ENCODE results near the gene CDK11A.
A peak's percentile ranks its signal among the peaks of the same experiment; 100 is the strongest.

CDK11A gene

GRCh38 chr1:1724035-1724864 lies at the start of gene CDK11A:
Gene CDK11A (minus strand): TSS chr1:1724357. CDS start chr1:1722818, 1,539 bp downstream.
- DNase-seq, result peak; percentile 90 to 93

DNA sequence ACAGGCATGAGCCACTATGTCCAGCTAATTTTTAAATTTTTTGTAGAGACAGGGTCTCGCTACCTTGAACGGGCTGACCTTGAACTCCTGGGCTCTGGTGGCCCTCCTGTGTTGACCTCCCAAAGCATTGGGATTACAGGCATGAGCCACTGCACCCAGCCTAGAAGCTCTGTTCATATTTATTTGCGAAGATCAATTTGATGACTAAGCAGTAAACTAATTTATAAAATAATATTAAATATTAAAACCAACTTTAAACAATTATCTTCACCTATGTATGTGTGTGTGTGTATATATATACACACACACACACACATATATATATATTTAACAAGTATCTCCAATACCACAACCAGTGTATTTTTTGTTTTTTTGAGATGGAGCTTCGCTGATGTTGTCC lies 49.7 kb upstream of the CDK11A start:
- no peak for DNase-seq

DNA sequence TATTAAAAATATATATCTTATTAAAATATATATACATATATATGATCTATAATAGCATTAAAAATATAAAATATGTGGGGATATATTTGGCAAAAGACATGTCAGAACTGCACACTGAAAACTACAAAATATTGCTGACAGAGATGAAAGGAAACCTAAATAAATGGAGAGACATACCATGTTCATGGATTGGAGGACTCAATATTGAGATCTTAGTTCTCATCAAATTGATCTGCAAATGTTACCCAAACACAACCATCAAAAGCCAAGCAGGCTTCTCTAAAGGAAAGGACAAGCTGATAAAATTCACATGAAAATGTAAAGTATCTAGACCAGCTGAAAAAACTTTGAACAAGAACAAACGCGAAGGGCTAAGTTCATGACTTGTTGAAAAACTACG lies 46.9 kb upstream of the CDK11A start:
- DNase-seq, result no peak

DNA sequence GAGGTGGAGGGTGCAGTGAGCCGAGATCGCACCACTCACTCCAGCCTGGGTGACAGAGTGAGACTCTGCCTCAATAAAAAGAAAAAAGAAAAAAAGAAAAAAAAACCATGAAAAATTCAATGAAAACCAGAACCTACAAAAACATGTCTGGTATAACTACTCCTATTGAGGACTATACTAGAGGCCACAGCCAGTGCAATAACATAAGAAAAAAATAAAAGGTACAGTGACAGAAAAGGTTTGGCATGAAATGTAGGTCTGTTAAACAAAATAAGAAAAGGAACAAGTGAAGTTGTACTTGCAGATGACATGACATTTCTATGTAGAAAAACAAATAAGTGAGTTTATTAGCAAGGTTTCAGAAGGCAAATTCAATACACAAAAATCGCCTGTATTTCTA lies 45.9 kb upstream of the CDK11A start:
- no peak for DNase-seq

DNA sequence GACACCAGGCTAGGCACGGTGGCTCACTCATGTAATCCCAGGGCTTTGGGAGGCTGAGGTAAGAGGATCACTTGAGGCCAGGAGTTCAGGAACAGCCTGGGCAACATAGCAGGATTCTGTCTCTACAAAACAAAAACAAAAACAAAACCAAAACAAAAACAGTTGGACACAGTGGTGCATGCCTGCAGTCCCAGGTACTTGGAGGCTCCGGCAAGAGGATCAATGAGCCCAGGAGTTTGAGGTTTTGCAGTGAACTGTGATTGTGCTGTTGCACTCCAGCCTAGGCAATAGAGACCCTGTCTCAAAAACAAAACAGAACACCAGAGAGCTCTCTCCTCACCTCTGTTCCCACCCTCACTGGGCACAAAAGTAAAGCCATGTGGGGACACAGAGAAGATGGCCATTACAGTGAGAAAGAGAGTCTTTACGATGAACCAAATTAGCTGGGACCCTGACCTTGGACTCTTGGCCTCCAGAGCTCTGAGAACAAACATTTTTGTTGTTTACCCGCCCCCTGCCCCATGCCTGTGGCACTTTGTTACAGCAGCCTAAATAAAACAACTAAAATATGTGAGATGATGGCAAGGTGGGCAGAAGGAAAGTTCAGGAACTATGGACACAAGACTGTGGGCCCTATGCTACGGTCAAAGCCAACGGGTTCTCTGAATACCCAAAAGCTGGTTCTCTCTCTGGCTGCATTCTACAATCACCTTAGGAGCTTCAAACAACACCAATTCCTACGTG lies 44.3 kb upstream of the CDK11A start:
- no peak for DNase-seq

DNA sequence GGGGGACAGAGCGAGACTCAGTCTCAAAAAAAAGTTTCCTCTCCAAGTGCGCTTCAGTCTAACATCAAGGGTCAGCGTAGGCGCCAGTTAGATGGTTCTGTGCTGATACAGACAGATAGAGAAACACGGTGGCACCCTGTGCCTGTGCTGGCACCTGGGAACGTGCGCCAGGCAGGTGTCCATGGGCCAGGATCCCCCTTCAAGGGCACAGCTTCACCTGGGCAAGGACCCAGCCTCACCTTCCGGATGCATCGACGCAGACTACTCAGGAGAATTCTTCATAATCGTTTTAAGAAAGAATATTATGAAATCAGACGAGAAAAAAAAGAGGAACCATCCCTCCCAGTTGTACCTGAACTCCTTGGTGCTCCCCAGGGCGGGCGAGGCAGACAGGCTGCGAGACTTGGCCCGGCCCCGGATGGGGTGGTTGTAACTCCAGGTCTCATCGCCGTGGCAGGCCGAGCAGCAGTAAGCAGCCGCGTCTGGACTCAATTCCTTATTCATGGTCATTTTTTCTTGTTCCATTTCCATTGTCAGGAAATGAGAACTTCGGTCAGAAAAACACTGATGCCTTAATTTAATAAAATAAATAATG lies 40.8 kb upstream of the CDK11A start:
- DNase-seq, result no peak

- no peak for DNase-seq
Measured at GRCh38 chr1:1763657-1764621, 39.8 kb upstream of the CDK11A start.

GRCh38 chr1:1761504-1762376 lies 37.6 kb upstream of the CDK11A start:
- DNase-seq, result no peak

GRCh38 chr1:1760715-1761114 lies 36.6 kb upstream of the CDK11A start:
- no peak for DNase-seq

DNA sequence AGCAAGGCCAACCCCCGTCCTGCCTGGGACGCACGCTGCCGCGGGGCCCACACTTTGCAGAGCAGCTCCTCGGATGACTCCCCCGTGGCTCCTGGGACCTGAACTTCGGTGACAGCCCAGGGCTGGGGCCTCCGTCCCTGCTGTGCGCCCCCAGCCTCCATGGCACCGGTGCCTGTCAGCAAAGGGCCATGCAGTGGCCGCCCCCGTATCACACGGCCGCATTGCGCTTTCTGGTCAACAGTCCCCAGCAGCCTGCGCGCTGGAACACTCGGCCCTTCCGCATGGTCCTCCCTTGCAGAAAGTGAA lies 36.1 kb upstream of the CDK11A start:
- DNase-seq, result no peak

DNA sequence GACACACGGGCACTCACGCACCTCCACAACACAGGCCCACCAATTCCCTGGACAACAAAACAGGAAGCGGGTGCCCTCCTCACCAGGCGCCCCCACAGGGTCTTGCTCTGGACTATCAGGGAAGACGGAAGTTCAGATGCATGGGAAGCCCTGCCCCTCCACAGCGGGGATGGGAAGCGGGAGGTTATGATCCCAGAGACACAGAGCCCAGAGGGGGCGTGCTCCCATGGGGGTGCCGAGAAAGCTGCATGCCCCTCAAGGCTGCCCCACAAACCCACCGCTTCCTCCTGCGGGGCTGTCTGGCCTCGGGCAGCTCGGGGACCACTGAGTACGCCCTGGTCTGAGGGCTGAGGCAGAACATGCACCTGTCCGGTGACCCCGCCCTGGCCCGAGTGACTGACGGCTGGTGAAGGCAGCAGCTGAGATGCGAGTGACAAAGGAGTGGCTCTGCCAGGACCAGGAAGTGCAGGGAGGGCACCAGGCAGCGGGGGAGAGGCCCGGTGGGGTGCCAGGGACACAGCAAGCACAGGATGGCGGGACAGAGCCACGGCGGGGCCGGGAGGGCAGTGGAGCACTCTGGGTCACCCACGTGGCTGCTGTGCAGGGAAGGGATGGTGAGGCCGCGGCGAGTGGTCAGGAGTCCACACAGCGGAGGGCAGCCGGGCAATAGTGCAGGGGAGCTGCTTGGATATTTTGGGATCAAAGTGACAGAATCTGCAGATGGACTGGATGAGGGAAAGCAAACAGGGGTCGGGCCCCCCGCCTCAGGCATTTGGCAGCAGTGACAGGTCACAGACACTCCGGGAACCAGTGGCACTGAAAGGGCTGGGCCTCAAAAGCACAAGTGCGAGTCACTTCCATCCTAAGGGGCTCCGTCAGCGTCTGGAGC lies 35.5 kb upstream of the CDK11A start:
- no peak for DNase-seq

DNA sequence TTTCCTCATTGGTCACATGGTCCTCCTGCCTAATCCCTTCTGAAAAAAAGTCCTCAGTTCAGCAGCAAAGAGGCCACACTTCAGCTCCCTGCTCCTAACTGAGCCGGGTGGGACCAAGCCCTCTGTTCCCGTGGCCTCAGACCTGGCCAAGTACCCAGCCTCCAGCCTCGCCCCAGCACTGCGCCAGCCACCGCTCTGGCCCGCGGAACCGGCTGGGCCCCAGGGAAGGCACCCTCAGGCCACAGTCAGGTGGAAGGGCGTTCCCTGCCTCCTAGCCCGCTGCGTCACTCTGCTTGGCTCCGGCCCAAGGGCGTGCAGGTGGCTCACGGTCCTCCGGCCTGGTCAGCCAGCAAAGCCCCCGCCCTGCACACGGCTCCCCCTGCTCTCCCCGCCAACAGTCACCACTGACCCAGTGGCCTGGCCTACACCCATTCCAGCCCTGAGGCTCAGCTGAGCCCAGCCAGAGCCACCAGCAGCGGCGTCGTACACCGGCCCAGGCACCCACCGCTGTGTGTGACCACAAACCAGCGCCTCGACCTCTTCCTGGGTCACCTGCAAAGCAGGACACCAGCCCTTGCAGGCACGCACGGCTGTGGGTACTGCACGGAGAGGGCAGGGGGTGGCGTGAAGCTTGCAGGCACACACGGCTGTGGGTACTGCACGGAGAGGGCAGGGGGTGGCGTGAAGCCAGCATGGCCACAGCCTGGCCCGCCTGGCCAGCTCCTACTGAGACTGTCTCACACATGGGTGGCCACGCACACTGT lies 34.7 kb upstream of the CDK11A start:
- DNase-seq, result no peak

GRCh38 chr1:1758059-1758621 lies 34.0 kb upstream of the CDK11A start:
- no peak for DNase-seq

GRCh38 chr1:1757422-1758058 lies 33.4 kb upstream of the CDK11A start:
- DNase-seq, result no peak

DNA sequence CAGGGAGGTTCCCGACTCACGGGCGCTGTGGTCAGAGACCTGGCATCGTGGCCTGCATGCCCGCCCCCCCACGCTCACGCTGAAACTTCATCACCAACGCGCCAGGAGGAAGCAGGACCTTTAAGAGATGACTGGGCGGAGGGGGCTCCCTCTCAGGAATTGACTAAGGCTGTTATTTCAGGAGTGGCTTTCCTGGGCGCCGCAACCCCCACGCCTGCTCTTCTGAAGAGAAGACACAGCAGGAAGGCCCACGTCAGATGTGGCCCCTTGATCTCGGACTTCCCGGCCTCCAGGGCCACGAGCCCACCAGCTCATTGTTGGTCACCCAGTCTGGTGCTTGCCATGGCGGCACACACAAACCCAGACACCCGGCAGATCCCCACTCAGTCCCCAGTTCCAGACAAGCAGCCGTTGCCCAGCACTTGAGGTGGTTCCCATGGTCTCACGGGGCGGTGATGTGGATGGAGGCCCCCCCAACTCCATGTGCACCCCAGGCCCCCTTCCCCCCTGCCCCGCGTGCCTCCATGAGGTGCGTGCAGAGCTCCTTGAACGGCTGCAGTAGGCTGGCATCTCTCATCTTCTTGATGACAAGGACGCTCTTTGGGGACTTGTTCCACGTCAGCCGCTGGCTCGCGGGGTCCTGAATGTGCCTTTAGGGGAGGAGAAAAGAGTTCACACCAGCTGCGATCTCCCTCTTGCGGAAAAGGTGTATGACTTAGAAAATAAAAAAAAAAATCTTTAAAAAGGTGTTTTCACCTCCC lies 32.7 kb upstream of the CDK11A start:
- DNase-seq, result no peak

- DNase-seq, result no peak
Measured at GRCh38 chr1:1755852-1756251, 31.7 kb upstream of the CDK11A start.

- DNase-seq, result no peak
Measured at GRCh38 chr1:1755426-1755825, 31.3 kb upstream of the CDK11A start.
